Measurements from ENCODE around the gene SPTBN4.

- TF ChIP-seq, protein P1, sequence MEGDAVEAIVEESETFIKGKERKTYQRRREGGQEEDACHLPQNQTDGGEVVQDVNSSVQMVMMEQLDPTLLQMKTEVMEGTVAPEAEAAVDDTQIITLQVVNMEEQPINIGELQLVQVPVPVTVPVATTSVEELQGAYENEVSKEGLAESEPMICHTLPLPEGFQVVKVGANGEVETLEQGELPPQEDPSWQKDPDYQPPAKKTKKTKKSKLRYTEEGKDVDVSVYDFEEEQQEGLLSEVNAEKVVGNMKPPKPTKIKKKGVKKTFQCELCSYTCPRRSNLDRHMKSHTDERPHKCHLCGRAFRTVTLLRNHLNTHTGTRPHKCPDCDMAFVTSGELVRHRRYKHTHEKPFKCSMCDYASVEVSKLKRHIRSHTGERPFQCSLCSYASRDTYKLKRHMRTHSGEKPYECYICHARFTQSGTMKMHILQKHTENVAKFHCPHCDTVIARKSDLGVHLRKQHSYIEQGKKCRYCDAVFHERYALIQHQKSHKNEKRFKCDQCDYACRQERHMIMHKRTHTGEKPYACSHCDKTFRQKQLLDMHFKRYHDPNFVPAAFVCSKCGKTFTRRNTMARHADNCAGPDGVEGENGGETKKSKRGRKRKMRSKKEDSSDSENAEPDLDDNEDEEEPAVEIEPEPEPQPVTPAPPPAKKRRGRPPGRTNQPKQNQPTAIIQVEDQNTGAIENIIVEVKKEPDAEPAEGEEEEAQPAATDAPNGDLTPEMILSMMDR (IDR thresholded peaks at IDR 0.05): no peak
- no peak for TF ChIP-seq POLR2A (IDR thresholded peaks at IDR 0.05)
Measured at GRCh38 chr19:40486017-40486416, 19.2 kb downstream of the SPTBN4 start.

Measured in body of pancreas (tissue), 4 donors.